GM12891 (cell line): ENCODE results near the gene FAM222B.

ENCODE experiments used
- POLR2A ChIP-seq: IDR thresholded peaks from 2 replicates; pipeline ENCODE4 v1.6.1; 2011; ENCODE audit warnings: low read depth, low read length, control low read depth
- POLR2AphosphoS5 ChIP-seq: IDR thresholded peaks from 2 replicates; pipeline ENCODE4 v1.6.1; 2011; ENCODE audit warnings: low read depth, low read length, control low read depth
- POU2F2 ChIP-seq: IDR thresholded peaks from 2 replicates; pipeline ENCODE4 v1.6.1; 2011; ENCODE audit warnings: low read depth, mild to moderate bottlenecking, control low read depth, low read length, moderate library complexity
- SPI1 ChIP-seq: IDR thresholded peaks from 2 replicates; pipeline ENCODE4 v1.6.1; 2011; ENCODE audit warnings: low read depth, low read length, control low read depth
- TAF1 ChIP-seq: IDR thresholded peaks from 2 replicates; pipeline ENCODE4 v1.6.1; 2011; ENCODE audit warnings: low read depth, low read length, control low read depth

- TF ChIP-seq POLR2A (no peak), TAF1 (no peak), POLR2AphosphoS5 (0 out of 2 replicates have a peak, but pooled peaks have one; percentile 5), POU2F2 (no peak), SPI1 (no peak)
These were observed 93.6 kb downstream of the FAM222B start for GRCh38 chr17:28748852-28749515.
